Calu3 (cell line): ENCODE measurements around the gene DGCR6L. TPM values are rescaled to one million over a fixed set of nuclear protein-coding genes. Genes with fewer than 3 reads are reported as not detected.
"Not testable (repeated sequence)": the region's sequence is repeated elsewhere in the genome, so short reads cannot be mapped to it uniquely, and the experiment has no call there.

Experiments used
- BruUV-seq: library from RNA; stranded (reverse); fragments of 400-500 nt; replicated peaks from 2 replicates; lab custom pipeline; 2021; lab: Mats Ljungman, UMichigan
- CTCF ChIA-PET: fragments of 300-600 bp; sonication (Branson Sonifier 250); formaldehyde crosslinking; loops from one replicate; lab custom pipeline; 2022; ENCODE audit warnings: antibody characterized with exemption; lab: Charles Lee
- DNase-seq: peaks from one replicate; pipeline ENCODE4 v3.0.0; 2022
- H3K27ac Mint-ChIP-seq: one replicate; pipeline ENCODE4 v1.8.0; 2022; ENCODE audit warnings: mixed read lengths; ENCODE audit not compliant: unreplicated experiment
- H3K27me3 Mint-ChIP-seq: one replicate; pipeline ENCODE4 v1.8.0; 2022; ENCODE audit warnings: mixed read lengths; ENCODE audit not compliant: unreplicated experiment
- H3K36me3 Mint-ChIP-seq: one replicate; pipeline ENCODE4 v1.8.0; 2022; ENCODE audit warnings: mild to moderate bottlenecking, moderate library complexity, mixed read lengths; ENCODE audit not compliant: insufficient read depth, unreplicated experiment
- H3K4me1 Mint-ChIP-seq: one replicate; pipeline ENCODE4 v1.8.0; 2022; ENCODE audit warnings: mild to moderate bottlenecking, low read depth, mixed read lengths; ENCODE audit not compliant: unreplicated experiment
- H3K4me3 Mint-ChIP-seq: one replicate; pipeline ENCODE4 v1.8.0; 2022; ENCODE audit warnings: mild to moderate bottlenecking, low read depth, moderate library complexity, mixed read lengths; ENCODE audit not compliant: unreplicated experiment
- H3K9me3 Mint-ChIP-seq: one replicate; pipeline ENCODE4 v1.8.0; 2022; ENCODE audit warnings: low read depth, mixed read lengths; ENCODE audit not compliant: unreplicated experiment
- CTCF ChIP-seq: fragments of 200-600 bp; IDR thresholded peaks from one replicate; pipeline ENCODE4 v1.8.0; 2022; ENCODE audit warnings: antibody characterized with exemption; ENCODE audit not compliant: unreplicated experiment
- intact Hi-C: fragments of 100-400 bp; cut with micrococcal nuclease; formaldehyde crosslinking; loops from one replicate; pipeline ENCODE4 v1.10.0; 2022; ENCODE audit not compliant: unreplicated experiment
- total RNA-seq: library from RNA; stranded (reverse); gene quantifications from 2 replicates; pipeline ENCODE4 v1.2.3, GENCODE V29; 2022

The DGCR6L gene
- total RNA-seq, 1 experiment from 2014 or later: 39.6 TPM

DNA sequence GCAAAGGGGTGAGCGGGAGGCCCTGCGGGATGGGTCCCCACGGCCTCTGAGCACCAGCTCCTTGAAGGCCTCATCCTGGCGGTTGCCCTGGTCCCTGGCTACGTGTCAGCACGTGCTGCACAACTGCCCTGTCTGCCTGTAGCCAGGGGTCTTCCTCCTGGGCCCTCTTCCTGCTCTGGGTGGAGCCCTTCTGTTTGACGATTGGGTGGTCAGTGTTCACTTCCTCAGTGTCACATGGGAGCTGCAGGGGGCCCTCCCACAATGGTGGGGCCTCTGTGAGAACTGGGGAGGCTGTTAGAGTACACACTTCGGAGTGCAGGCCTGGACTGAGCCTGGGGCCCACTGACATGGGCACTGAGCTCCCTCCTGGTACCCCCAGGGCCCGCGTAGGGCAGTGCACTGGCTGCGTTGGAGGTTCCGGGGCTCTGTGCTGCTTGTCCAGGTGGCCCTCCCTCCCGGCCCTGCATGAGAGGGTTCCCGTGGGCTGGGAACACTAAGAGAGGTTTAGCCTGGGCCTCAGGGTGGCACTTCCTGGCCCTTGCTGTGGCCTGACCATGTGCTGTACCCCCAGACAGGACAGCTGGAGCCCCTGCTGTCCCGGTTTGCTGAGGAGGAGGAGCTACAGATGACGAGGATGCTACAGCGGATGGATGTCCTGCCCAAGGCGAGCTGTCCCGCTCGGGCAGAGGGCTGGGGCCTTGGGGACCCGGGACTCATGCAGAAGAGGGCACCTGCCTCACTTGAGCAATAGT, 13.8 kb downstream of the DGCR6L start:
- Mint-ChIP-seq H3K27me3 (peaks cover 28% of the 10 kb centered on the region), H3K9me3 (no peaks in the 10 kb centered on the region), H3K4me1 (peaks cover 1% of the 10 kb centered on the region), H3K27ac (no peak overlapping the region), H3K4me3 (no peak overlapping the region), H3K36me3 (peaks cover 6% of the 10 kb centered on the region)
- TF ChIP-seq CTCF: no peak
- CTCF ChIA-PET: interaction anchor here (1.5 kb wide), 1 partner anchor 11 kb away, joined by 3 read pairs; no protein-coding TSS in a partner anchor
- no TSS peak for BruUV-seq
- DNase-seq: no peak
- intact Hi-C loops: no loop called here

GRCh38 chr22:20305230-20305893, 14.5 kb downstream of the DGCR6L start:
- H3K9me3 Mint-ChIP-seq, H3K27ac Mint-ChIP-seq, H3K4me3 Mint-ChIP-seq, intact Hi-C loops, H3K36me3 Mint-ChIP-seq, BruUV-seq, DNase-seq, H3K4me1 Mint-ChIP-seq: not testable (repeated sequence)
- H3K27me3 Mint-ChIP-seq: peaks cover 35% of the 10 kb centered on the region
- CTCF ChIA-PET: interaction anchor here (1.5 kb wide), 1 partner anchor 11 kb away, joined by 3 read pairs; no protein-coding TSS in a partner anchor

DNA sequence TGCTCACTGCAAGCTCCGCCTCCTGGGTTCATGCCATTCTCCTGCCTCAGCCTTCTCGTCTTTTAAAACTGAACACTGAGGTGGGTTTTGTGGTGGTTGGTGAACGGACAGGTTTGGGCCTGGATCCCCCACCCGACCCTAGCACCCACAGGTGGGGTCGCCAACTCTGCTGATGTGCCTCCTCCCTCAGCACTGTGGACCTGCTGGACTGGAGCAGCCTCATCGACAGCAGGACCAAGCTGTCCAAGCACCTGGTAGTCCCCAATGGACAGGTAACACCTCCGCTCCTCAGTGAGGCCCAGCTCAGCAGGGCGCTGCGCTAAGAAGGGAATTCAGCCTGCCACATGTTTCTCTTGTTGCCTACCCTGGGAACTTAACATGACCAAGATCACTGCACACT, 15.2 kb downstream of the DGCR6L start:
- DNase-seq: no peak
- no peak for TF ChIP-seq CTCF
- H3K27me3 Mint-ChIP-seq: peaks cover 38% of the 10 kb centered on the region
- H3K36me3 Mint-ChIP-seq: peaks cover 10% of the 10 kb centered on the region
- peaks cover 9% of the 10 kb centered on the region for H3K4me1 Mint-ChIP-seq
- no peak overlapping the region for H3K27ac Mint-ChIP-seq
- no peaks in the 10 kb centered on the region for H3K9me3 Mint-ChIP-seq
- no TSS peak for BruUV-seq
- CTCF ChIA-PET: no interaction called here
- intact Hi-C loops: no loop called here
- no peak overlapping the region for H3K4me3 Mint-ChIP-seq

DNA sequence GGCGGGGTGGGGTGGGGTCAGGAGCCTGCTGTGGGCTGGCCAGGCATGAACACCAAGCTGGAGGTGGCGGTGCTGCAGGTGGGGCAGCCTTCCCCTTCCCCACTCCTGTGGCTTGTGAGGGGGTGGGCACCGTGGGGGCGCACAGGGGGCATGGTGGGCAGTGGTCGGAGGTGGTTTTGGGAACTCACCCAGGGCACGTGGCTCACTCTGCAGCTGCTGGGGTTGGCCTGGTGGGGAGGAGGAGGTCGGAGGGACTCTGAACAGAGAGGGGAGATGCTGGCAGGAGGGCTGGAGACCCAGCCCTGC, 16.7 kb downstream of the DGCR6L start:
- Mint-ChIP-seq H3K4me1 (peaks cover 11% of the 10 kb centered on the region), H3K27me3 (peaks cover 46% of the 10 kb centered on the region), H3K36me3 (peaks cover 17% of the 10 kb centered on the region)
- DNase-seq, H3K27ac Mint-ChIP-seq, CTCF ChIA-PET, H3K4me3 Mint-ChIP-seq, H3K9me3 Mint-ChIP-seq, intact Hi-C loops, BruUV-seq: not testable (repeated sequence)

GRCh38 chr22:20302438-20303228, 17.2 kb downstream of the DGCR6L start:
- intact Hi-C loops: no loop called here
- BruUV-seq: no TSS peak
- peaks cover 23% of the 10 kb centered on the region for H3K36me3 Mint-ChIP-seq
- no peak for DNase-seq
- no peaks in the 10 kb centered on the region for H3K9me3 Mint-ChIP-seq
- H3K4me3 Mint-ChIP-seq: no peak overlapping the region
- TF ChIP-seq CTCF: no peak
- H3K4me1 Mint-ChIP-seq: peaks cover 15% of the 10 kb centered on the region
- H3K27me3 Mint-ChIP-seq: peaks cover 52% of the 10 kb centered on the region
- no peak overlapping the region for H3K27ac Mint-ChIP-seq
- CTCF ChIA-PET: no interaction called here
